ENCODE results near the gene ZMAT1.

DNA sequence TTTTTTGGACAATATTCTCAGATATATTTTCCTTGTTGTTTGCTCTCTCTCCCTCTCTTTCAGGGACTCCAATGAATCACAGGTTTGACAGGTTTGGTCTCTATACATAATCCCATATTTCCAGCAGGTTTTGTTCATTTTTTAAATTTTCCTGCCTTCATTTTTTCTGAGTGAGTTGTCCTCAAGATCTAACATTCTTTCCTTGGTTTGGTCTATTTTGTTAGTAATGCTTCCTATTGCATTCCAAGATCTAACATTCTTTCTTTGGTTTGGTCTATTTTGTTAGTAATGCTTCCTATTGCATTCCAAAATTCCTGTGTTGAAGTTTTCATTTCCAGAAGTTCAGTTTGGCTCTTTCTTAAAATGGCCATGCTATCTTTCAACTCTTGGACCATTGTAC, 45.3 kb upstream of the ZMAT1 start:
- TF ChIP-seq, protein P1, sequence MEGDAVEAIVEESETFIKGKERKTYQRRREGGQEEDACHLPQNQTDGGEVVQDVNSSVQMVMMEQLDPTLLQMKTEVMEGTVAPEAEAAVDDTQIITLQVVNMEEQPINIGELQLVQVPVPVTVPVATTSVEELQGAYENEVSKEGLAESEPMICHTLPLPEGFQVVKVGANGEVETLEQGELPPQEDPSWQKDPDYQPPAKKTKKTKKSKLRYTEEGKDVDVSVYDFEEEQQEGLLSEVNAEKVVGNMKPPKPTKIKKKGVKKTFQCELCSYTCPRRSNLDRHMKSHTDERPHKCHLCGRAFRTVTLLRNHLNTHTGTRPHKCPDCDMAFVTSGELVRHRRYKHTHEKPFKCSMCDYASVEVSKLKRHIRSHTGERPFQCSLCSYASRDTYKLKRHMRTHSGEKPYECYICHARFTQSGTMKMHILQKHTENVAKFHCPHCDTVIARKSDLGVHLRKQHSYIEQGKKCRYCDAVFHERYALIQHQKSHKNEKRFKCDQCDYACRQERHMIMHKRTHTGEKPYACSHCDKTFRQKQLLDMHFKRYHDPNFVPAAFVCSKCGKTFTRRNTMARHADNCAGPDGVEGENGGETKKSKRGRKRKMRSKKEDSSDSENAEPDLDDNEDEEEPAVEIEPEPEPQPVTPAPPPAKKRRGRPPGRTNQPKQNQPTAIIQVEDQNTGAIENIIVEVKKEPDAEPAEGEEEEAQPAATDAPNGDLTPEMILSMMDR (IDR thresholded peaks at IDR 0.05) = no peak
- TF ChIP-seq POLR2A (IDR thresholded peaks at IDR 0.05) = no peak
